Measurements from ENCODE around the gene MRPL1. TPM values are rescaled to one million over a fixed set of nuclear protein-coding genes. Genes with fewer than 3 reads are reported as not detected.
A peak's percentile ranks its signal among the peaks of the same experiment; 100 is the strongest.

The MRPL1 gene
- polyA plus RNA-seq, 1 donor (not counting 4 experiments of a cell fraction or from before 2014, with no cell fraction given) = 71.4 TPM

DNA sequence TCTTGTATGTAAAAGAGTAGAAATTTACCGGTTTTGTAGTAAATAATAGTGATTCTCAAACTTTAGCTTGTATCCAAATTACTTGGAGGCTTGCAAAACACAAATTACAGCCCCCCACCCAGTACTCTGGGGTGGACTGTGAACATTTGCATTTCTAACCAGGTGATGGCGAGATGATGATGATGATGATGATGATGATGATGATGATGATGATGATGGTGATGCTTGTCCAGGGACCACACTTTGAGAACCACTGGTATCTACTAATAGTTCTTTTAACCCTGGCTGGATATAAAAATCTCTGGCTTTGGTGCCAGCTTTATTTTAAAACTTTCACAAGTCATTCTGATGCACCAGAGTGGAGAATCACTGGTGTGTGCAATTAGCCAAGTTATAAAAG lies 96.3 kb downstream of the MRPL1 start:
- H3K4me2 ChIP-seq (ENCODE audit: control insufficient read depth, extremely low read depth, insufficient read depth, low read depth, low read length) = no peak overlapping the region
- H3K4me3 ChIP-seq (ENCODE audit: control insufficient read depth in 2 of 3, extremely low read depth in 1 of 3, insufficient read depth in 2 of 3, low read depth in 1 of 3, low read length in 3 of 3) = no peak overlapping the region
- H3K9me1 ChIP-seq (ENCODE audit: control insufficient read depth, extremely low read depth, insufficient read depth, low read length) = no peaks in the 10 kb centered on the region
- TF ChIP-seq CTCF (optimal IDR thresholded peaks at IDR 0.05 in 1 of 3, IDR thresholded peaks at IDR 0.05 in 1 of 3, conservative IDR thresholded peaks at IDR 0.05 in 1 of 3; ENCODE audit: extremely low read depth in 1 of 3, insufficient read depth in 2 of 3, low read length in 3 of 3) = no peak
- TF ChIP-seq EZH2 (IDR thresholded peaks at IDR 0.05; ENCODE audit: low read length) = no peak
- DNase-seq (ENCODE audit: low read depth, low spot score) = no peak
- H3K4me1 ChIP-seq (ENCODE audit: control insufficient read depth, extremely low read depth, insufficient read depth, low read length) = no peaks in the 10 kb centered on the region
- no peak overlapping the region for H3K27ac ChIP-seq (ENCODE audit: control insufficient read depth, insufficient read depth, low read length)
- H3K27me3 ChIP-seq (ENCODE audit: control insufficient read depth, extremely low read depth, insufficient read depth, low read length) = no peaks in the 10 kb centered on the region
- no peaks in the 10 kb centered on the region for H3K9me3 ChIP-seq (ENCODE audit: control insufficient read depth, low read depth, low read length)
- H4K20me1 ChIP-seq (ENCODE audit: control insufficient read depth, extremely low read depth, insufficient read depth, low read length) = no peaks in the 10 kb centered on the region
- H3K79me2 ChIP-seq (ENCODE audit: control insufficient read depth, insufficient read depth, low read length) = no peaks in the 10 kb centered on the region
- no peak overlapping the region for H2AFZ ChIP-seq (ENCODE audit: control insufficient read depth, low read length)
- H3K9ac ChIP-seq (ENCODE audit: control insufficient read depth, extremely low read depth, insufficient read depth, low read length) = no peak overlapping the region
- FAIRE-seq = no peak
- dilution Hi-C loops (cut with MboI; ENCODE audit: extremely low pct_ligation_motif_present, low sequenced_read_pairs) = no loop called here
- no peaks in the 10 kb centered on the region for H3K36me3 ChIP-seq (ENCODE audit: control insufficient read depth in 2 of 2, extremely low read depth in 1 of 2, insufficient read depth in 2 of 2, low read length in 2 of 2)

GRCh38 chr4:77959566-77960338 lies 97.1 kb downstream of the MRPL1 start:
- no peak overlapping the region for H3K27ac ChIP-seq (ENCODE audit: control insufficient read depth, insufficient read depth, low read length)
- no peaks in the 10 kb centered on the region for H3K9me1 ChIP-seq (ENCODE audit: control insufficient read depth, extremely low read depth, insufficient read depth, low read length)
- FAIRE-seq (peak; percentile 36), DNase-seq (ENCODE audit: low read depth, low spot score) (peak; percentile 4)
- no peak overlapping the region for H3K4me2 ChIP-seq (ENCODE audit: control insufficient read depth, extremely low read depth, insufficient read depth, low read depth, low read length)
- no peaks in the 10 kb centered on the region for H3K4me1 ChIP-seq (ENCODE audit: control insufficient read depth, extremely low read depth, insufficient read depth, low read length)
- no peaks in the 10 kb centered on the region for H4K20me1 ChIP-seq (ENCODE audit: control insufficient read depth, extremely low read depth, insufficient read depth, low read length)
- no peak for TF ChIP-seq EZH2 (IDR thresholded peaks at IDR 0.05; ENCODE audit: low read length)
- peak in 2 of 3 experiments; percentile 40 to 43 for TF ChIP-seq CTCF (optimal IDR thresholded peaks at IDR 0.05 in 1 of 3, IDR thresholded peaks at IDR 0.05 in 1 of 3, conservative IDR thresholded peaks at IDR 0.05 in 1 of 3; ENCODE audit: extremely low read depth in 1 of 3, insufficient read depth in 2 of 3, low read length in 3 of 3)
- no peak overlapping the region for H2AFZ ChIP-seq (ENCODE audit: control insufficient read depth, low read length)
- no peaks in the 10 kb centered on the region for H3K27me3 ChIP-seq (ENCODE audit: control insufficient read depth, extremely low read depth, insufficient read depth, low read length)
- H3K9ac ChIP-seq (ENCODE audit: control insufficient read depth, extremely low read depth, insufficient read depth, low read length) = no peak overlapping the region
- dilution Hi-C loops (cut with MboI; ENCODE audit: extremely low pct_ligation_motif_present, low sequenced_read_pairs) = no loop called here
- H3K9me3 ChIP-seq (ENCODE audit: control insufficient read depth, low read depth, low read length) = no peaks in the 10 kb centered on the region
- no peaks in the 10 kb centered on the region for H3K36me3 ChIP-seq (ENCODE audit: control insufficient read depth in 2 of 2, extremely low read depth in 1 of 2, insufficient read depth in 2 of 2, low read length in 2 of 2)
- no peak overlapping the region for H3K4me3 ChIP-seq (ENCODE audit: control insufficient read depth in 2 of 3, extremely low read depth in 1 of 3, insufficient read depth in 2 of 3, low read depth in 1 of 3, low read length in 3 of 3)
- no peaks in the 10 kb centered on the region for H3K79me2 ChIP-seq (ENCODE audit: control insufficient read depth, insufficient read depth, low read length)
